ENCODE results near the gene FAM149A. TPM values are rescaled to one million over a fixed set of nuclear protein-coding genes. Genes with fewer than 3 reads are reported as not detected.

FAM149A gene
- total RNA-seq (1.1 TPM), polyA plus RNA-seq (under 1 TPM in 1 of 4 donors, not detected in 3; 0.52 TPM)

DNA sequence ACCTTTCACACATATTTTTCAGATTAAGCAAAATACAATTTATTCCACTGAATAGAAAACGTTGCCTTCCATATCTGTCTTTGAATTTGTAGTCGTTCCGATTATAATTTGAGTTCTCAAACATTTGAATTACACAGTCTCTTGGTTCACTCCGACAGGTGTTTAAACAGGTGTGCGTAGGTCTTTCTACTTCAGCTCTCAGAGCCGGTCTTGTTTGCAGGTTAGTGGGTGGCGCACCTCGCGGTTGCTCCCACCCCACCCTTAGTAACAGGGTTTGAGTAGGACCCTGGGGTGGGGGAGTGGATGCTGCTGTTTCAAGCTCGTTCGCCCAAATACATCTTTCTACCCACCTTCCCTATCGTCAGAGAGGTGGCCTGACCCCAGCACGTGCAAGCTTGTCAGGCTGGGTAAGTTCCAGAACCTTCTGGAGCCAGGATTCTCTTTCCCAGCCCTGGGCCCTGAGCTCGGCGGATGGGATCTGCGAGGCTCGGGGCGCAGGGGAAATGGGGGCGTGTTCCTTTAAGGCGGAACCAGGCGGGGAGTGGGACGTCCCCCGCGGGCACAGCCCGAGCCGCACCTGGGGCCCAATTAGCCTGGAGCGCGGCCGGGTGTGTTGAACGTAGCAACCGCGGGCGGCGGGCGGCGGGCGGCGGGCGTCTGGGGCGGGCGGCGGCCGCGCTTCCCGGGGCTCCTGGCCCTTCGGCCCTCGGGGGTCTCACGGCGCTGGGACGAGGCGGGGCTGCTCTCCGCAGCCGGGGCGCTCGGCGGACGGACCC is at the start of gene FAM149A:
TSS of gene FAM149A (plus strand) at position 591 of the 776 bp plus-strand sequence.
- H3K27me3 Mint-ChIP-seq = peaks cover 70% of the 10 kb centered on the region
- H3K4me1 Mint-ChIP-seq = peaks cover 0 to 11% (median 8%) of the 10 kb centered on the region in 4 donors

DNA sequence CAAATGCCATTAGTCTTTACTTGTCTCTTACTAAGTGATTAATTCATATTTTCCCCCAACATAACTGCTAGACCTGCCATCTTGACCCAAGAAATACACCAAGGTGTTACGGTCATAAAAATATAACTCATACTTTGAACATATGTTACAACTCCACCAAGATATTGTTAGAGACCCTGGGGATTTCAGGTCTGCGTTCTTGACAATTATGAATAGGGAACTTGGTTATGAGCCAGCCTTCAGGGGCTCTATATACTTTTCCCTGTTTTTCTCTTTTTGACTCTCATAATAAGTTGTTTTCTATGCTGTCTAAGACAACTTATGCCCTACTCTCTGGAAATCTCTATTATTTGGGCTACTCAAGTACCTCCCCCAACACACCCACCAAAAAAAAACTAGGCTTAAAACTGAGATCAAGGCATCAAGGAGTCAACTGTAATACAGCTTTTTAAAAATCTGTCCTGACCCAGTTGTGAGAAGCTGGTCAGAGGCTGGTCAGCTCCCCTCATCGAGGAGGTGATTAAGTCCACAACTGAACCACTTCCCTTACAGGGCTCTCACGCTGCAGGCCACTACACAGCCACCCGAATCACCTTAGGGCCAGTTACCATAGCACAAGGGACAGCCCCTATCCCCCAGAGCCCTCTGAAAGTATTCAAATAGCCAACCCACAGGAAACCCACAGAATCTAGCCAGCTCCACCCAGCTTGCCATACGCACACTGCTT is 46.1 kb upstream of the FAM149A start:
- no peak overlapping the region for H3K27ac Mint-ChIP-seq
- peaks cover 0 to 5% (median 0%) of the 10 kb centered on the region in 7 donors for H3K9me3 Mint-ChIP-seq
- DNase-seq (peak in 1 of 3 donors; percentile 5), ATAC-seq (ENCODE audit: low read depth in 2 of 2) (peak in 1 of 2 donors; percentile 39)
- H3K4me3 Mint-ChIP-seq = no peak overlapping the region
- H3K36me3 Mint-ChIP-seq = no peaks in the 10 kb centered on the region
- Histone ChIP-seq H3K27ac (ENCODE audit: insufficient read depth, low read length, poor library complexity, severe bottlenecking) (no peak overlapping the region), H3K27me3 (ENCODE audit: control insufficient read depth, insufficient read depth, low read length) (peaks cover 3% of the 10 kb centered on the region), H3K36me3 (ENCODE audit: control insufficient read depth, insufficient read depth, low read length) (no peaks in the 10 kb centered on the region), H3K4me1 (ENCODE audit: control insufficient read depth, insufficient read depth, low read length, poor library complexity, severe bottlenecking) (peaks cover 6% of the 10 kb centered on the region), H3K4me3 (ENCODE audit: low read depth, low read length) (no peak overlapping the region), H3K9me3 (ENCODE audit: control insufficient read depth in 2 of 2, low read length in 2 of 2) (no peaks in the 10 kb centered on the region)
- peaks cover 0 to 6% (median 3%) of the 10 kb centered on the region in 4 donors for H3K4me1 Mint-ChIP-seq
- H3K27me3 Mint-ChIP-seq = peaks cover 10% of the 10 kb centered on the region

More for the DNA sequence above, at the start of gene FAM149A:
- Histone ChIP-seq H3K27ac (ENCODE audit: insufficient read depth, low read length, poor library complexity, severe bottlenecking) (no peak within 1 kb of the TSS), H3K36me3 (ENCODE audit: control insufficient read depth, insufficient read depth, low read length) (no peaks in the 10 kb centered on the region), H3K27me3 (ENCODE audit: control insufficient read depth, insufficient read depth, low read length) (peaks cover 19% of the 10 kb centered on the region), H3K4me3 (ENCODE audit: low read depth, low read length) (no peak within 1 kb of the TSS), H3K4me1 (ENCODE audit: control insufficient read depth, insufficient read depth, low read length, poor library complexity, severe bottlenecking) (peaks cover 11% of the 10 kb centered on the region), H3K9me3 (ENCODE audit: control insufficient read depth in 2 of 2, low read length in 2 of 2) (no peaks in the 10 kb centered on the region)
- H3K4me3 Mint-ChIP-seq = peak within 1 kb of the TSS; percentile 57 to 94 (median 82)
- H3K9me3 Mint-ChIP-seq = no peaks in the 10 kb centered on the region
- DNase-seq (peak; percentile 11 to 48 (median 16)), ATAC-seq (ENCODE audit: low read depth in 2 of 2) (peak; percentile 81 to 85)
- no peaks in the 10 kb centered on the region for H3K36me3 Mint-ChIP-seq
- H3K27ac Mint-ChIP-seq = peak within 1 kb of the TSS in 1 of 3 donors; percentile 17

DNA sequence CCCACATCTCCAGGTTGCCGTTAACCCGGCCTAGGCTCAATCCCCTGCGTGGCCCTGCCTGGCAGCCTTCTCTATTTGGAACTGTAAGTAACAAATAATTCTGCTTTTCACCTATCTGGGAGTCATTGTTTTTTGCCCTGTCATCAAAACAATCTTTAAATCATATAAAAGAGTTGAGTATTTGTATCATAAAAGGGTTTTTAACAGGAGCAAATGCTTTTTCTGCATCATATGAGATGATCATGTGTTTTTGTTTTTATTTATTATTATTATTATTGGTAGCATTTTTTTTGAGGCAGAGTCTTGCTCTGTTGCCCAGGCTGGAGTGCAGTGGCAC is 45.6 kb upstream of the FAM149A start:
- Histone ChIP-seq H3K4me3 (ENCODE audit: low read depth, low read length) (no peak overlapping the region), H3K27ac (ENCODE audit: insufficient read depth, low read length, poor library complexity, severe bottlenecking) (no peak overlapping the region), H3K9me3 (ENCODE audit: control insufficient read depth in 2 of 2, low read length in 2 of 2) (no peaks in the 10 kb centered on the region), H3K27me3 (ENCODE audit: control insufficient read depth, insufficient read depth, low read length) (peaks cover 3% of the 10 kb centered on the region), H3K36me3 (ENCODE audit: control insufficient read depth, insufficient read depth, low read length) (no peaks in the 10 kb centered on the region), H3K4me1 (ENCODE audit: control insufficient read depth, insufficient read depth, low read length, poor library complexity, severe bottlenecking) (peaks cover 6% of the 10 kb centered on the region)
- Mint-ChIP-seq H3K27me3 (peaks cover 10% of the 10 kb centered on the region), H3K9me3 (peaks cover 0 to 5% (median 0%) of the 10 kb centered on the region in 7 donors), H3K27ac (no peak overlapping the region), H3K36me3 (no peaks in the 10 kb centered on the region), H3K4me1 (peaks cover 0 to 6% (median 3%) of the 10 kb centered on the region in 4 donors), H3K4me3 (peak overlapping the region in 1 of 4 donors; percentile 47)
- DNase-seq = no peak
- no peak for ATAC-seq (ENCODE audit: low read depth in 2 of 2)

DNA sequence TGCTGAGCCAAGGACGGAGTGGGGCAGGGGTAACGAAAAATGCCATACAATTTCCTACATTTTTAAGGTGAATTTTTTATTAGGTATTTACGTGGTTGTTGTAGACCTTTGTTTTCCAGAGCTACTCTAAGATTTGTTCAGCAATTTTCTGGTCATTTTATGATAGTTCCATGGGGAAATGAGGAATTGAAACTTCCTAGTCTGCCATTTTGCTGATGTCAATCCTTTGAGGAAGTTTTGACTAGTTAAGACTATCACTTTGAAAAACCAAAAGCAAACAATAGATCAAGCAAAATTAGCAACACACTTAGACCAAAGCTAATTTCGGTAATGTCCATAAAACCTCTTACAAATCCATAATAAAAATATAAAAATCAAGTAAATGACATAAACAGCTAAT is 42.6 kb upstream of the FAM149A start:
- Mint-ChIP-seq H3K4me1 (peaks cover 0 to 6% (median 3%) of the 10 kb centered on the region in 4 donors), H3K27ac (no peak overlapping the region), H3K27me3 (peaks cover 10% of the 10 kb centered on the region), H3K36me3 (no peaks in the 10 kb centered on the region), H3K9me3 (peaks cover 0 to 5% (median 0%) of the 10 kb centered on the region in 7 donors), H3K4me3 (no peak overlapping the region)
- Histone ChIP-seq H3K4me3 (ENCODE audit: low read depth, low read length) (no peak overlapping the region), H3K4me1 (ENCODE audit: control insufficient read depth, insufficient read depth, low read length, poor library complexity, severe bottlenecking) (peaks cover 6% of the 10 kb centered on the region), H3K27me3 (ENCODE audit: control insufficient read depth, insufficient read depth, low read length) (peaks cover 3% of the 10 kb centered on the region), H3K9me3 (ENCODE audit: control insufficient read depth in 2 of 2, low read length in 2 of 2) (no peaks in the 10 kb centered on the region), H3K36me3 (ENCODE audit: control insufficient read depth, insufficient read depth, low read length) (no peaks in the 10 kb centered on the region), H3K27ac (ENCODE audit: insufficient read depth, low read length, poor library complexity, severe bottlenecking) (no peak overlapping the region)
- ATAC-seq (ENCODE audit: low read depth in 2 of 2) = no peak
- no peak for DNase-seq

DNA sequence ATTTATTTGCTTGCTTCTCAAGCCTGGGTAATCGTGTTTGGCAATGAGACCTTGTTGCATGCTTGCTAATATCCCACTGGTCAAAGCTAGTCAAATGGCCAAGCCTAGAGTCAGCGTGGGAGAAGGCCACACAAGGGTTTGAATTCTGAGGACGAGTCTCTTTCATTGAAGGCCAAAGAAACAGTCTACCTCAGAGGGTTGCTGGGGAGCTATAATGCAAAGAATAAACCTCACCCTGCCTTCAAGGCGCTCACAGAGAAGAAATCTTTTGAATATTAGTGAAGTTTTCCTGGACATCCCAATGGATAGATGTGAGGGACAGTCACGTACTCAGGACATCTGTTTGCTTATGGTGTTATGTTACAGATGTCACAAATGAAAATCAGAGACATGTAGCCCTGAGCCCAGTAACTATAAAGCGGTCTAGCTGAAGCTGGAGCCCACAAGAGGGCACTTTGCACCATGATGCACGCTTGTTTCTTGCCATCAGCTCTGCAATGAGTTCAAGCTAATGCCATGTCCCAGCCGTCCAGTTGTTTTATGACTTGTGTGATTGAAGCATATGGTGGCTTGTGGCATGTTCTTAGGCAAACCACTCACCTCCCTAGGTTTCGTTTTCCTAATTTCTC is 36.6 kb upstream of the FAM149A start:
- ATAC-seq (ENCODE audit: low read depth in 2 of 2) (peak; percentile 74 to 75), DNase-seq (peak; percentile 8 to 40 (median 21))
- Histone ChIP-seq H3K4me1 (ENCODE audit: control insufficient read depth, insufficient read depth, low read length, poor library complexity, severe bottlenecking) (peaks cover 14% of the 10 kb centered on the region), H3K36me3 (ENCODE audit: control insufficient read depth, insufficient read depth, low read length) (no peaks in the 10 kb centered on the region), H3K27me3 (ENCODE audit: control insufficient read depth, insufficient read depth, low read length) (peaks cover 2% of the 10 kb centered on the region), H3K9me3 (ENCODE audit: control insufficient read depth in 2 of 2, low read length in 2 of 2) (no peaks in the 10 kb centered on the region), H3K27ac (ENCODE audit: insufficient read depth, low read length, poor library complexity, severe bottlenecking) (no peak overlapping the region), H3K4me3 (ENCODE audit: low read depth, low read length) (peak overlapping the region; percentile 77)
- no peaks in the 10 kb centered on the region for H3K36me3 Mint-ChIP-seq
- H3K27ac Mint-ChIP-seq = no peak overlapping the region
- H3K4me1 Mint-ChIP-seq = peaks cover 5 to 16% (median 8%) of the 10 kb centered on the region in 4 donors
- H3K27me3 Mint-ChIP-seq = peaks cover 5% of the 10 kb centered on the region
- H3K9me3 Mint-ChIP-seq = no peaks in the 10 kb centered on the region
- peak overlapping the region in 3 of 4 donors; percentile 8 to 61 (median 46) for H3K4me3 Mint-ChIP-seq

DNA sequence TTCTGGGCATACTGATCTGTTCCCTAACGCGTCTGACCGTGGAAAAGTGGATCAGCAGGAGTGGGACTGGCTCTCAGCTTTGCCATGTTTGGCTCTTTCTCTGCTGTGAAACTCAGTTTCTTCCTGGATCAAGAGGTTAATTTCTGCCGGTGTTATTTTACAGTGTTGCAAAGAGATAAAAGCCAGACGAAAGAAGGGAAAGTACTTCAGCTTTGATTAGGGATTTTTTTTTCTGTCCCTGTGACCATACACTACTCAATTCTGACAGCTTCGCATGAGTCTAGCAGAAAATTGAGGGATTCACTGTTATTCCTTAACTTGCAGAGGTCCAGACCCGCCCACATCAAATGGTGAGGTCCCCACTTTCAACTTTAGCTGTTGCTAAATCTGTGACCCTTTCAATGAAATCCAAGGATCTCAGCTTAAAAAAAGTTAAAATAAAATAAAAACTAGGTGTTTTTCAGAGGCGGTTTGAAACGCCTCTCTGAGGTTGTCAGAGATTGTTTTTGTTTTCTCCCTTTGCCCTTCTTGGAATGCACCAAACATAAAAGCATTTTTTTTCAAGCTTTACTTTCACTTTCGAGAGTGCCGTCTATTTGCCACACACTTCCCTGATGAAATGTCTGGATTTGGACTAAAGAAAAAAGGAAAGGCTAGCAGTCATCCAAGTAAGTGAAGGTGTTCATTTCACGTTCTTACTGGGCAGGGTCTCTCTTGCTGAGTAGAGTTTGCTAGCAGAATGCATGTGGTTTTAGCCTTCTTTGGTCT is 35.7 kb upstream of the FAM149A start, which contains the start of gene TLR3:
TSS of gene TLR3 (plus strand) at position 576 of the 768 bp plus-strand sequence. CDS start 7,464 bp downstream, outside the sequence.
- Mint-ChIP-seq H3K9me3 (no peaks in the 10 kb centered on the region), H3K4me1 (peaks cover 5 to 16% (median 8%) of the 10 kb centered on the region in 4 donors), H3K27ac (peak within 1 kb of the TSS in 1 of 3 donors; percentile 70), H3K4me3 (peak within 1 kb of the TSS; percentile 3 to 61 (median 27)), H3K36me3 (no peaks in the 10 kb centered on the region), H3K27me3 (peaks cover 5% of the 10 kb centered on the region)
- no peak for ATAC-seq (ENCODE audit: low read depth in 2 of 2)
- Histone ChIP-seq H3K27ac (ENCODE audit: insufficient read depth, low read length, poor library complexity, severe bottlenecking) (no peak within 1 kb of the TSS), H3K9me3 (ENCODE audit: control insufficient read depth in 2 of 2, low read length in 2 of 2) (no peaks in the 10 kb centered on the region), H3K4me1 (ENCODE audit: control insufficient read depth, insufficient read depth, low read length, poor library complexity, severe bottlenecking) (peaks cover 14% of the 10 kb centered on the region), H3K27me3 (ENCODE audit: control insufficient read depth, insufficient read depth, low read length) (no peaks in the 10 kb centered on the region), H3K36me3 (ENCODE audit: control insufficient read depth, insufficient read depth, low read length) (no peaks in the 10 kb centered on the region), H3K4me3 (ENCODE audit: low read depth, low read length) (peak within 1 kb of the TSS; percentile 77)
- peak in 1 of 3 donors; percentile 41 for DNase-seq

DNA sequence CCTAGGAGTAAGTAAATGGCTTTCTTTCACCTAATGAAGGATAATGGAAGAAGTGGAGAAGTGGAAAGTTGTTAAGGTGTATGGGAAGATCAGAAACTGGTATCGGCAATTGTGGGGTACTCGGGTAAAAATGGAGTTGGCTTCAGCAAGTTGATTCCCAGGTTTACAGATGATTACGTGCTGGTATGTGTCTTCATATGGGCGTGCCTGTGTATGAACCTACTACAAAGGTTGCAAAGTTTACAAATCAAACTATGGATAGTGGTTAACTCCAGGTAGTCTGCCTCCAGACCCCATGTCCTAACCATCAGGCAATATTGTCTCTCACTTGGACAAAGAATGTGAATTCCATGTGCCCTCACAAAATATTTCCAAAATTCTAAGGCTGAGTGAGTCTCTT is 34.8 kb upstream of the FAM149A start:
- H3K27me3 ChIP-seq (ENCODE audit: control insufficient read depth, insufficient read depth, low read length) = no peaks in the 10 kb centered on the region
- peaks cover 5% of the 10 kb centered on the region for H3K27me3 Mint-ChIP-seq
- H3K27ac Mint-ChIP-seq = peak overlapping the region in 1 of 3 donors; percentile 9
- no peaks in the 10 kb centered on the region for H3K36me3 Mint-ChIP-seq
- peaks cover 14% of the 10 kb centered on the region for H3K4me1 ChIP-seq (ENCODE audit: control insufficient read depth, insufficient read depth, low read length, poor library complexity, severe bottlenecking)
- no peaks in the 10 kb centered on the region for H3K36me3 ChIP-seq (ENCODE audit: control insufficient read depth, insufficient read depth, low read length)
- peak overlapping the region in 2 of 4 donors; percentile 3 to 8 for H3K4me3 Mint-ChIP-seq
- no peaks in the 10 kb centered on the region for H3K9me3 ChIP-seq (ENCODE audit: control insufficient read depth in 2 of 2, low read length in 2 of 2)
- no peak for DNase-seq
- H3K4me3 ChIP-seq (ENCODE audit: low read depth, low read length) = no peak overlapping the region
- no peaks in the 10 kb centered on the region for H3K9me3 Mint-ChIP-seq
- peaks cover 5 to 16% (median 8%) of the 10 kb centered on the region in 4 donors for H3K4me1 Mint-ChIP-seq
- no peak overlapping the region for H3K27ac ChIP-seq (ENCODE audit: insufficient read depth, low read length, poor library complexity, severe bottlenecking)
- no peak for ATAC-seq (ENCODE audit: low read depth in 2 of 2)

All from CD4-positive, CD25-positive, alpha-beta regulatory T cell (primary cell).